Fibroblast of pulmonary artery (primary cell): ENCODE results near the gene BICDL1.

Experiments
- DNase-seq: peaks from one replicate; pipeline ENCODE4 v3.0.0-alpha.2; 2010; ENCODE audit warnings: low read depth
- H3K4me3 ChIP-seq: replicated peaks from 2 replicates; pipeline ENCODE4 v1.5.1; 2011; ENCODE audit warnings: low read depth, mild to moderate bottlenecking, control low read depth, low read length, moderate library complexity
- CTCF ChIP-seq: IDR thresholded peaks from 2 replicates; pipeline ENCODE4 v1.5.1; 2011; ENCODE audit warnings: mild to moderate bottlenecking, control low read depth, low read length, inconsistent platforms; ENCODE audit errors: missing control alignments

The BICDL1 gene

GRCh38 chr12:120062976-120063579, 74.0 kb downstream of the BICDL1 start:
- TF ChIP-seq CTCF, result no peak
- H3K4me3 ChIP-seq, result no peak overlapping the region
- DNase-seq, result no peak

- H3K4me3 ChIP-seq, result no peak overlapping the region
- DNase-seq, result peak; percentile 7
- no peak for TF ChIP-seq CTCF
Measured at GRCh38 chr12:120064054-120064940, 75.3 kb downstream of the BICDL1 start.

GRCh38 chr12:120065472-120065871, 76.4 kb downstream of the BICDL1 start:
- TF ChIP-seq CTCF, result no peak
- H3K4me3 ChIP-seq, result no peak overlapping the region
- no peak for DNase-seq

- TF ChIP-seq CTCF, result no peak
- no peak for DNase-seq
- no peak overlapping the region for H3K4me3 ChIP-seq
Measured at GRCh38 chr12:120066341-120066740, 77.3 kb downstream of the BICDL1 start.

GRCh38 chr12:120067084-120067869, 78.2 kb downstream of the BICDL1 start:
- no peak overlapping the region for H3K4me3 ChIP-seq
- TF ChIP-seq CTCF, result no peak
- DNase-seq, result no peak

GRCh38 chr12:120067901-120068300, 78.9 kb downstream of the BICDL1 start:
- DNase-seq, result no peak
- H3K4me3 ChIP-seq, result no peak overlapping the region
- no peak for TF ChIP-seq CTCF
